Fibroblast of peridontal ligament (primary cell): ENCODE results near the gene TERT.
"Not testable (repeated sequence)": the region's sequence is repeated elsewhere in the genome, so short reads cannot be mapped to it uniquely, and the experiment has no call there.

Experiments used
- DNase-seq: peaks from one replicate; pipeline ENCODE4 v3.0.0-alpha.2; 2010; ENCODE audit errors: extremely low read depth

TERT gene

DNA sequence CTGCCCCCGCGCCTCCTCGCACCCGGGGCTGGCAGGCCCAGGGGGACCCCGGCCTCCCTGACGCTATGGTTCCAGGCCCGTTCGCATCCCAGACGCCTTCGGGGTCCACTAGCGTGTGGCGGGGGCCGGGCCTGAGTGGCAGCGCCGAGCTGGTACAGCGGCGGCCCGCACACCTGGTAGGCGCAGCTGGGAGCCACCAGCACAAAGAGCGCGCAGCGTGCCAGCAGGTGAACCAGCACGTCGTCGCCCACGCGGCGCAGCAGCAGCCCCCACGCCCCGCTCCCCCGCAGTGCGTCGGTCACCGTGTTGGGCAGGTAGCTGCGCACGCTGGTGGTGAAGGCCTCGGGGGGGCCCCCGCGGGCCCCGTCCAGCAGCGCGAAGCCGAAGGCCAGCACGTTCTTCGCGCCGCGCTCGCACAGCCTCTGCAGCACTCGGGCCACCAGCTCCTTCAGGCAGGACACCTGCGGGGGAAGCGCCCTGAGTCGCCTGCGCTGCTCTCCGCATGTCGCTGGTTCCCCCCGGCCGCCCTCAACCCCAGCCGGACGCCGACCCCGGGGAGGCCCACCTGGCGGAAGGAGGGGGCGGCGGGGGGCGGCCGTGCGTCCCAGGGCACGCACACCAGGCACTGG lies 548 bp downstream of the TERT start:
- no peak for DNase-seq

DNA sequence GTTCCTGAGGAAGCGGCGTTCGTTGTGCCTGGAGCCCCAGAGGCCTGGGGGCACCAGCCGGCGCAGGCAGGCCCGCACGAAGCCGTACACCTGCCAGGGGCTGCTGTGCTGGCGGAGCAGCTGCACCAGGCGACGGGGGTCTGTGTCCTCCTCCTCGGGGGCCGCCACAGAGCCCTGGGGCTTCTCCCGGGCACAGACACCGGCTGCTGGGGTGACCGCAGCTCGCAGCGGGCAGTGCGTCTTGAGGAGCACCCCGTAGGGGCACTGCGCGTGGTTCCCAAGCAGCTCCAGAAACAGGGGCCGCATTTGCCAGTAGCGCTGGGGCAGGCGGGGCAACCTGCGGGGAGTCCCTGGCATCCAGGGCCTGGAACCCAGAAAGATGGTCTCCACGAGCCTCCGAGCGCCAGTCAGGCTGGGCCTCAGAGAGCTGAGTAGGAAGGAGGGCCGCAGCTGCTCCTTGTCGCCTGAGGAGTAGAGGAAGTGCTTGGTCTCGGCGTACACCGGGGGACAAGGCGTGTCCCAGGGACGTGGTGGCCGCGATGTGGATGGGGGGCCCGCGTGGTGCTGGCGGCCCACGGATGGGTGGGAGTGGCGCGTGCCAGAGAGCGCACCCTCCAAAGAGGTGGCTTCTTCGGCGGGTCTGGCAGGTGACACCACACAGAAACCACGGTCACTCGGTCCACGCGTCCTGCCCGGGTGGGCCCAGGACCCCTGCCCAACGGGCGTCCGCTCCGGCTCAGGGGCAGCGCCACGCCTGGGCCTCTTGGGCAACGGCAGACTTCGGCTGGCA lies 1.3 kb downstream of the TERT start:
- no peak for DNase-seq

DNA sequence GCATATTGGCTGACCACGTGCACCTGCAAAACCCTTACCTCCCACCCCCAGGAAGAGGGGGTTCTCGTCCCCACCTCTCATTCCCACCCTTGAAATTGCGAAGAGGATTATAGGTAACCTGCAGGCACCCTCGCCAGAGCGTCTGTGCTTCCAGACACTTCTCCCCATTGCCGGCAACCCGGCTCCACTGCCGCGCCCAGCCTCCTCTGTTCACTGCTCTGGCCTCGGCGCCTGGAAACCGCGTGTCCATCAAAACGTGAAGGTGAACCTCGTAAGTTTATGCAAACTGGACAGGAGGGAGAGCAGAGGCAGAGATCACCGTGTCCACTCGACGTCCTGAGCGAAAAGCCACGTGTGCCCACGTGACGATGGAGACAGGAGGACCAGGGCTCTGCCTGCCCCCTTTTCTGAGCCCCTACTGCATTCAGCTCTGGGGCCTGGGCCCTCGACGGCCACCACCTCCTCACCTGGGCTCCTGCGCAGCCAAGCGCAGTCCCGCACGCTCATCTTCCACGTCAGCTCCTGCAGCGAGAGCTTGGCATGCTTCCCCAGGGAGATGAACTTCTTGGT lies 1.9 kb downstream of the TERT start:
- no peak for DNase-seq

GRCh38 chr5:1292139-1292538 lies 2.7 kb downstream of the TERT start:
- DNase-seq: no peak

DNA sequence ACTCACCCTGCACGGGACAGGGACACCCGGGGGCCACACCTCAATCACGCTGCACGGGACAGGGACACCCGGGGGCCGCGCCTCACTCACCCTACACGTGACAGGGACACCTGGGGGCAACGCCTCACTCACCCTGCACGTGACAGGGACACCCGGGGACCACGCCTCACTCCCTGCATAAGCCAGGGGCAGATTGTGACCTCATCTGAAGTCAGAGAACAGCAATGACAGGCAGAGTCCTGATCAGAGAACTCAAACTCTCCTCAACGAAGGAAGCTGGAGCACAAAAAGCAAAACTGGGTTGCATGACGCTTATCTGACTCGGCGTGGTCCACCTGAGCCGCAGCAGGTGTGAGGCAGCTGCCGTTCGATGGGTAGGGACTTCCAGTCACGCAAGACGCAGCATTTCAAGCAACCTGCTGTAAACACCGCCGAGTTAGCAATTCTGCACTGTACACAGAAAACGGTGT lies 3.2 kb downstream of the TERT start:
- DNase-seq: no peak

GRCh38 chr5:1290956-1291355 lies 3.9 kb downstream of the TERT start:
- DNase-seq: not testable (repeated sequence)

GRCh38 chr5:1289559-1289958 lies 5.3 kb downstream of the TERT start:
- DNase-seq: not testable (repeated sequence)

DNA sequence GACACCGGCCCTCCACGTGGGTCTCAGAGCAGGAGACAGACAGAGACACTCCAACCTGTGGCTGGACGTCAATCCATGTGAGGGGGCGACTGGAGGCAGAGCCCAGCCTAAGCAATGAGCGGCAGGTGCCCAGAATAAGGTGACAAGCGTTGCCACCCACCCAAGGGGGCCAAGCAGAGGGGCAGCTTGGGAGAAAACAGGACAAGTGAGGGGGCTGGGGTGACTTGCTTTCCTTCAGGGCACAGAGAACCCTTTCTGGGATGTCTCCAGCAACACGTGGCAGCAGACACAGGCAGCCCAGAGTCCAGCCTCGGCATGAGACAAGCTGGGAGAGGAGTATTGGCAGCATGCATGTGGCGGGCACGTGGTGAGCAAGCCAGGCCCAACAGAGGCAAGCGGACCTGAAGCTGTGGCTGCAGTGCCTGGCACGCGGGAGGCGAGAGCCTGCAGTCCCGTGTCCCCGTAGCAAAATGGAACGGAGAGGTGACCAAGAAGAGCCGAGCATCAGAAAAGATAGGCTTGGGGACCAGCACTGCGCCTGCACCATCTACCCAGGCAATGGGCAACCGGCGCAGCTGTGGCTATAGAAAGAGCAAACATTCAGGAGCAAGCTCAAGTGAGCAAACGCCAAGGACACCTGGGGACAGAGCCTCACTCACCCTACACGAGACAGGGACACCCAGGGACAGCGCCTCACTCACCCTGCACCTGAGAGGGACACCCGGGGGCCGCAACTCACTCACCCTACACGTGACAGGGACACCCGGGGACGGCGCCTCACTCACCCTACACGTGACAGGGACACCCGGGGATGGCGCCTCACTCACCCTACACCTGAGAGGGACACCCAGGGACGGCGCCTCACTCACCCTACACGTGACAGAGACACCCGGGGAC lies 6.2 kb downstream of the TERT start:
- no peak for DNase-seq

DNA sequence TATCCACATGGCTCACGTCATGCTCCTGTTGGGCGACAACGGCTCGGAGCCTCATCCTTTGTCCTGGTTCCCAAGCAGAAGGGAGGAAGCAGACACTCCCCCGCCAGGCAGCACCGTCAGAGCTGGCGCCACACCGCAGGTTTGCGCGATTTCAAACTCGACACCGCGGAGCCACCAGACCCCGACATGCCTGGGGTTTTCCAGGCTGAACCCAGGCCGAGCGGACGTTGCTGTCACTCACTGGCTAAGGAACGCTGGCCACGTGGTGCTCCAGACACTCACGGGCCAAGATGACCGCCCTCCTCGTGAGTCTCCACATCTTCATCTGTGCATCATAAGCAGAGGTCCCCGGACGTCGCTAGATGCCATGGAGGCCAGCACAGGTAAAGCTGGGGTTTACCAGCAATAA lies 9.0 kb downstream of the TERT start:
- no peak for DNase-seq

DNA sequence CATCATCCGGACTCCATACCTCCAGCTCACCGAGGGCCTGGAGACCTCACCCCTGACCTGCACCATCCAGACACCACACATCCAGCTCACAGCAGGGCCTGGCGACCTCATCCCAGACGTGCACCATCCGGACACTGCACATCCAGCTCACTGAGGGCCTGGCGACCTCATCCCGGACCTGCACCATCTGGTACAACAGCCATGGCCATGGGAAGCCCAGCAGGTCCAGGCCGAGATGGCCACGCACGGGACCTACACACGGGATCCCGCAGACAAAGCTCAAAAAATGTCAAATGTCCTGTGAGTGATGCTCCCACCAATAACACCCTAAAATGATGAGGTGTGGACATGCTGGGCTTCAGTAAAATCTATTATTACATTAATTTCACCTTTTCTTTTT lies 9.7 kb downstream of the TERT start:
- DNase-seq: no peak

GRCh38 chr5:1284336-1284970 lies 10.4 kb downstream of the TERT start:
- DNase-seq: not testable (repeated sequence)

DNA sequence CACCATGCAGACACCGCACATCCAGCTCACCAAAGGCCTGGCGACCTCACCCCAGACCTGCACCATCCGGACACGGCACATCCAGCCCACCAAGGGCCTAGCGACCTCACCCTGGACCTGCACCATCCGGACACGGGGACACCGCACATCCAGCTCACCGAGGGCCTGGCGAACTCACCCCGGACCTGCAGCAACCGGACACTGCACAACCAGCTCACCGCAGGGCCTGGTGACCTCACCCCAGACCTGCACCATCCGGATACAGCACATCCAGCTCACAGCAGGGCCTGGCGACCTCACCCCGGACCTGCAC lies 11.2 kb downstream of the TERT start:
- not testable (repeated sequence) for DNase-seq

DNA sequence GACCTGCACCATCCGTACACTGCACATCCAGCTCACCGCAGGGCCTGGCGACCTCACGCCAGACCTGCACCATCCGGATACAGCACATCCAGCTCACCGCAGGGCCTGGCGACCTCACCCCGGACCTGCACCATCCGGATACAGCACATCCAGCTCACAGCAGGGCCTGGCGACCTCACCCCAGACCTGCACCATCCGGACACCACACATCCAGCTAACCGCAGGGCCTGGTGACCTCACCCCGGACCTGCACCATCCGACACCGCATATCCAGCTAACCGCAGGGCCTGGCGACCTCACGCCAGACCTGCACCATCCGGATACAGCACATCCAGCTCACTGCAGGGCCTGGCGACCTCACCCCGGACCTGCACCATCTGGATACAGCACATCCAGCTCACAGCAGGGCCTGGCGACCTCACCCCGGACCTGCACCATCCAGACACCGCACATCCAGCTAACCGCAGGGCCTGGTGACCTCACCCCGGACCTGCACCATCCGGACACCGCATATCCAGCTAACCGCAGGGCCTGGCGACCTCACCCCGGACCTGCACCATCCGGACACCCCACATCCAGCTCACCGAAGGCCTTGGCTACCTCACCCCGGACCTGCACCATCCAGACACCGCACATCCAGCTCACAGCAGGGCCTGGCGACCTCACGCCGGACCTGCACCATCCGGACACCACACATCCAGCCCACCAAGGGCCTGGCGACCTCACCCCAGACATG lies 11.7 kb downstream of the TERT start:
- DNase-seq: not testable (repeated sequence)

- DNase-seq: no peak
These were observed 12.5 kb downstream of the TERT start for GRCh38 chr5:1282131-1282992.

DNA sequence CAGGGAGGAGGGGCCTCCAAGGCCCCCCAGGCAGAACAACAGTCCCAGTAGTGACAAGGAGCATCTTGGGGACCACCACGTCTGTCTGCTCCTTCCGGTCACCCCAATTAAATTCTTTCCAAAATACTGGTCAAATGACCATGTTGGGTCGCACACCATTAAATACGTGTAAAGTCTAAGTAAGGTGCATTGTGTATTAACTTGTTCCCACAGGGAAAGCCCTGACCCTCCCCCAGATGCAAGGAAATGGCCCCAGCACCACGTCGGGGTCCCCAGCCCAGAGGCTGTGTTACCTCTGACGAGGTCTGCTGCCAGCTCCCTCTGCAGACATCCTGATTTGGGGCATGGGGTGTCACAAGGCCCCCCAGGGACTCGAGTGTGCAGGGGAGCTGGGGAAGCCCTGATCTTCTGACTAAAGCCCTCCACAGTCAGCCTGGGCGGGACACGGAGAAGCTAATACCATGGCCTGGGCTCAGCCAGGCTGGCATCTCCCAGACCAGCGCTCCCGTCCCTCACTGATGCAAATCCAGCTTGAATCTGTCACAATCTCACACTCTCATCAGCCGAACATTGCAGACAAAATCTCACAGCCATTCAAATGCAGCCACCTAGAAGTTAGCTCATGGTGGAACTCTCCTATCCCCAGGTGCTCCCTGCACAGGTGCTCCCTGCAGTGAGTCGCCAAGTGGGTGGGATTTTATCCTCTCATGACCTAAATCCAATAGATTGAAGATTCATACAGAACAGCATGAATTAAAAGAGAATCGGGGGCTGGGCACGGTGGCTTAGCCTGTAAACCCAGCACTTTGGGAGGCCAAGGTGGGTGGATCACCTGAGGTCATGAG lies 13.6 kb downstream of the TERT start:
- no peak for DNase-seq

DNA sequence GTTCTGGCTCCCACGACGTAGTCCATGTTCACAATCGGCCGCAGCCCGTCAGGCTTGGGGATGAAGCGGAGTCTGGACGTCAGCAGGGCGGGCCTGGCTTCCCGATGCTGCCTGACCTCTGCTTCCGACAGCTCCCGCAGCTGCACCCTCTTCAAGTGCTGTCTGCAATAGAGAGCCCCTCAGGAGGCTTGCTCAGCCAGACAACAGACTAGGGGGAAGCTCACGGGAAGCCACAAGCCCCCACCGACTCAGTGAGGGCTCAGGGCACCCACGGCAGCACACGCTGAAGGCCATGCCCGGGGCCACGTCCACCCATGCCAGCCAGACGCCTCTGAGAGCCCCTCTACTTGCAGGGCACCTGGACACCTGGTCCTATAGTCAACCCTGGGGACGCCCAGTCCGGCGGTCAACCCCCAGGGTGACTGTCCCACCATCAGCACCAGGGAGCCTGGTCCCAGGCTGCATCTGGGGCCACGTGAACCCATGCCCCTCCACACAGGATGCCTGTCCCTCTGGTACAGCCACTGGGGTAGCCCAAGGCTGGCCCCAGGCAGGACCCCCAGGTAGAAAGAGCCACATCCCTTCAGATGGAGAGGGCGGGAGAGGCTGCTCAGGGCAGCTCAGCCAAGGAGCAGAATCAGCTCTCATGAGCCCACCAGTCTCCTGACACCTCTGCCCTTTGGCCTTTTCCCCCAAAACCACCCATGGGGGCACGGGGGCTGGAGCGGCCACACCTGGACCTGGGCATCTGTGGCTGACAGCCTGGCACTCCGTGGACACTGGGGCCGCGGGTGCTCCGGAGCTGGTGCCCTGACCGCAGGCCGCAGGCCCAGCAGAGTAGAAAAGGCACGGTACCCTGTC lies 14.5 kb downstream of the TERT start:
- no peak for DNase-seq

DNA sequence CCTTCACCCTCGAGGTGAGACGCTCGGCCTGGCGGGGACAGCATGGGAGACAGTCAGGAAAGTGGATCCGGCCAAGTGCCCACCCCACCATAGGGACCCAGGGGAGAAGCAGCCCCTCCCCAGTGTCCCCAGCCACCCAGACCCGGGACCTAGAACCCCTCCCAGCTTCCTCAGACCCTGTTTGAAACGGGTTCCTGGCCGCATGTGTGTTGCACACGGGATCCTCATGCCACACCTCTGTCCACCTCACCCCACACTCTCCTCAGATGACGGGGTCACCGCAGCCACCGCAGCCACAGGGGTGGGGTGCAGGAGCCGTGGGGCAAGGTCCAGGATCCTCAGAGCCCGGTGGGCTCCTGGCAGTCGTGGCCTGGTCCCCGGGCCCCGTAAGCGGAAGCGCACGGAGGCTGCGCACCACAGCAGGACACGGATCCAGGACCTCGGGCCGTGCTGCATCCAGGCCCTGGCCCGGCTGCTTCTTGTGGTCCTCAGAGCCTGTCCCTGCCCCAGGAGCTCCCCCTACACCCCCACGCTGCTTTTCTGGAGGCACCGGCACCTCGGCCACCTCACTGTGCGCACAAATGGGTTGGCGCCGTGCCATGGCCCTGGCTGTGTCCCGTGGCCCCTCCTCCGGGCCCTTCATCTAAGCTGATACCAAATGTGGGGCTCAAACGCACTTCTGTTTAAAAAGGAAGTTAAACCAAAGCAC lies 15.3 kb downstream of the TERT start:
- no peak for DNase-seq
